ENCODE data around the gene PAGE4.

DNA sequence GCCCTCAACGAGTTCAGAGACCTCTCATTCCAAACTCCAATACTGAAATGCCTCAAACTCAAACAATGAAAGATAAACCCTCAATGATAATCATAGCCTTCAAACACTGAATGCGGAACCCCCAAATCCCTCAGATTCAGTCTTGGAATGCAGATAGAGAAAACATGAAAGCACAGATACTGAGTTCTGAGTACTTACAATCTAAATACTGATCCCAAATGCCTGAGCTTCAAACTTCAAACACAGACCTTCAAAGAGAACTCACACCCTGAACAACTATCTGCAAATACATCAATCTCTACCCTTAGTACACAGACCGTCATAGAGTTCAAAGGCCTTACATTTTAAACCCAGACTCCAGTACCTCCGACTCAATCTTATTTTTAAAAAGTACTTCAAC is 16.9 kb upstream of the PAGE4 start:
- TF ChIP-seq, protein P1, sequence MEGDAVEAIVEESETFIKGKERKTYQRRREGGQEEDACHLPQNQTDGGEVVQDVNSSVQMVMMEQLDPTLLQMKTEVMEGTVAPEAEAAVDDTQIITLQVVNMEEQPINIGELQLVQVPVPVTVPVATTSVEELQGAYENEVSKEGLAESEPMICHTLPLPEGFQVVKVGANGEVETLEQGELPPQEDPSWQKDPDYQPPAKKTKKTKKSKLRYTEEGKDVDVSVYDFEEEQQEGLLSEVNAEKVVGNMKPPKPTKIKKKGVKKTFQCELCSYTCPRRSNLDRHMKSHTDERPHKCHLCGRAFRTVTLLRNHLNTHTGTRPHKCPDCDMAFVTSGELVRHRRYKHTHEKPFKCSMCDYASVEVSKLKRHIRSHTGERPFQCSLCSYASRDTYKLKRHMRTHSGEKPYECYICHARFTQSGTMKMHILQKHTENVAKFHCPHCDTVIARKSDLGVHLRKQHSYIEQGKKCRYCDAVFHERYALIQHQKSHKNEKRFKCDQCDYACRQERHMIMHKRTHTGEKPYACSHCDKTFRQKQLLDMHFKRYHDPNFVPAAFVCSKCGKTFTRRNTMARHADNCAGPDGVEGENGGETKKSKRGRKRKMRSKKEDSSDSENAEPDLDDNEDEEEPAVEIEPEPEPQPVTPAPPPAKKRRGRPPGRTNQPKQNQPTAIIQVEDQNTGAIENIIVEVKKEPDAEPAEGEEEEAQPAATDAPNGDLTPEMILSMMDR (conservative IDR thresholded peaks at IDR 0.05; ENCODE audit: low read depth, low read length): no peak
- no peak for TF ChIP-seq EZH2phosphoT487 (IDR thresholded peaks at IDR 0.05; ENCODE audit: borderline replicate concordance, low read length)
